Globus pallidus (tissue), 1 donor: ENCODE measurements around the gene PAGE4.

Source experiments
- DNase-seq: peaks from one replicate; pipeline ENCODE4 v3.0.0-alpha.2; 2015; ENCODE audit warnings: low spot score

The PAGE4 gene

DNA sequence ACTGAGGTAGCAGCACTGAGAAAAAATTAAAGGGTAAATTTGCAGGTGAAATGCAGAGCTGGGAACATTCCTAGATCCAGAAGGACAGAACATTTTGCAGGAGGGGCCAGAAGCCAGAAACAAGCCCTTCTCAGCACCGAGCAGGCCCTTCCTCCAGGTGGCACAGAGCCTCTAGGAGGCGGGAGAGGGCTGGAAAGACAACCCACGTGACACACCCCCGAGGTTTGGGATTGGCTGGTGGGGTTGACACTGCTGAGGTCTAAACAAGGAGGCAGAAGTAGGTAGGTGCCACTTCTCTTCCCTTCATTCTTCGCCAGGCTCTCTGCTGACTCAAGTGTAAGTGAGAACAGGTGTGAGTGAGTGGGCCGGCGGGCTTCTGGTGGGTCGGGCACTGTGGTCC, at the start of gene PAGE4:
Gene PAGE4 (plus strand): TSS at position 288 of the 400 bp plus-strand sequence. CDS start 1,126 bp downstream, outside the sequence.
- no peak for DNase-seq

DNA sequence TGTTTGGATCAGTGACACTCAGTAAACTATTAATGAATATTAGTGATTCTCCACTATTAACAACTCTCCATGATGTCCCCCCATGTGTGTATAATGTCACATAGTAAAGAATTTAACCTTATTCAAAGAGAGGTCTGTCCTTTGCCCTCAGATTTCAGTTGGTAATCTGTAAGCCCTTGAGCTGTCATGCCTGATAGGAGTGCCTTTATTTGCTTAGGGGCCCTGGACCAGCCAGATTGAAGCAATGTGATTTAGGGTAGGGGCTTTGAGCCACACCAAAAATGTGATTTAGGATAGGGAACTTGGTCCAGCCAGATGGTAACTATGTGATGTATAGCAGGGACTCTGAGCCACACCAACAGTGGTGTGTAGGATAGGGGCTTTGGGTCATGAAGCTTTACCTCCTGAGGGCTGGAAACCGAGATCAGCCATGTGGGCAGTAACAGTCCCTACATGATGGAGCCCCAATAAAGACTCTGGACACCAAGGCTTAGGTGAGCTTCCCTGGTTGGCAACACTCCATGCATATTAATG, 44.3 kb upstream of the PAGE4 start:
- DNase-seq = no peak

- DNase-seq = no peak
Observed at GRCh38 chrX:49792376-49792775, 36.7 kb upstream of the PAGE4 start.

GRCh38 chrX:49793686-49794085, 35.4 kb upstream of the PAGE4 start:
- DNase-seq = no peak

DNA sequence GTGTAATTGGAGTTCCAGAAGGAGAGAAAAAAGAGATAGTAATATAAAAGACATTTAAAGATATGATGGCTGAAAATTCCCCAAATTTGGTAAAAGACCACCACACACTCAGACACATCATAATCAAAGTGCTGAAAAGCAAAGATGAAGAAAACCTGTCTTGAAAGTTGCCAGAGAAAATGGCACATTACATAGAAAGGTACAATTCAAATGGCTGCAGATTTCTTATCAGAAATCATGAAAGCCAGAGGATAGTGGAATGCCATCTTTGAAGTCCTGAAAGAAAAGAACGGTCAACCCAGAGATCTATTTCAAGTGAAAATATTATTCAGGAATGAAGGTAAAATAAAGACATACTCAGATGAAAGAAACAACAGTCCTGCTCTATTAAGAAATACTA, 29.3 kb upstream of the PAGE4 start:
- no peak for DNase-seq

GRCh38 chrX:49809891-49810632, 19.0 kb upstream of the PAGE4 start:
- no peak for DNase-seq

DNA sequence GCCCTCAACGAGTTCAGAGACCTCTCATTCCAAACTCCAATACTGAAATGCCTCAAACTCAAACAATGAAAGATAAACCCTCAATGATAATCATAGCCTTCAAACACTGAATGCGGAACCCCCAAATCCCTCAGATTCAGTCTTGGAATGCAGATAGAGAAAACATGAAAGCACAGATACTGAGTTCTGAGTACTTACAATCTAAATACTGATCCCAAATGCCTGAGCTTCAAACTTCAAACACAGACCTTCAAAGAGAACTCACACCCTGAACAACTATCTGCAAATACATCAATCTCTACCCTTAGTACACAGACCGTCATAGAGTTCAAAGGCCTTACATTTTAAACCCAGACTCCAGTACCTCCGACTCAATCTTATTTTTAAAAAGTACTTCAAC, 16.9 kb upstream of the PAGE4 start:
- DNase-seq = no peak

DNA sequence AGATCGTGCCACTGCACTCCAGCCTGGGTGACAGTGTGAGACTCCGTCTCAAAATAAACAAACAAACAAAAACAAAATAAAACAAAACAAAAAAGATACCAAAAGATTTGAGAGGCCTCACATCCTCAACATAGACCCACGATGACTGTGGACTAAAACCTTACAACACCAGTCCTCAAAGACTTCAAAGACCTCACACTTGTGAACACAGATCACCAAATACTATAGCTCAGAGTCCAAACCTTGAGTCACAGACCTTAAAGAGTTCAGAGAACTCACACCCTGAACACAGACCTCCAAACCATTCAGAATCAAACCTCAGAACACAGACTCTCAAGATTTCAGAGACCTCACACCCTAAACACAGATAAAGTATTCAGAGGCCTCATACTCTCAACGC, 12.7 kb upstream of the PAGE4 start:
- DNase-seq = no peak

GRCh38 chrX:49838374-49838773, 9.3 kb downstream of the PAGE4 start:
- DNase-seq = no peak

GRCh38 chrX:49840679-49841078, 11.6 kb downstream of the PAGE4 start:
- peak; percentile 40 for DNase-seq

GRCh38 chrX:49842621-49843020, 13.5 kb downstream of the PAGE4 start:
- DNase-seq = no peak

GRCh38 chrX:49844611-49845010, 15.5 kb downstream of the PAGE4 start:
- DNase-seq = peak; percentile 47

- no peak for DNase-seq
Observed at GRCh38 chrX:49845701-49846403, 16.7 kb downstream of the PAGE4 start.

- DNase-seq = no peak
Observed at GRCh38 chrX:49846522-49846921, 17.4 kb downstream of the PAGE4 start.

DNA sequence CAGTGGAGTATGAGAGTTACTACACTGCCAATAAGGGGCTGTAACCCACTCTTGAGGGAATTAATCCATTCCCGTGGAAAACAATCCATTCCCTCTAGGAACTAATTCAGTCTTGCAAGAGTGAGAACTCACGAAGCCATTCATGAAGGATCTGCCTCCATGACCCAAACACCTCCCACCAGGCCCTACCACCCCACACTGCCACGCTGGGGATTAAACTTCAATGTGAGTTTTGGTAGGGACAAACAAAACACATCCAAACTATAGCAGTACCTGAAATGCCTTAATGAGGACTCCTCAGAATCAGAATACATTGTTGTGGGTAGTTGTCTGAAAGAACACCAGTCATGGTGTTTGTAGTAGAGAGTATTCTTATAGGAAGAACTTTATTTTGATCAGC, 19.2 kb downstream of the PAGE4 start:
- no peak for DNase-seq

DNA sequence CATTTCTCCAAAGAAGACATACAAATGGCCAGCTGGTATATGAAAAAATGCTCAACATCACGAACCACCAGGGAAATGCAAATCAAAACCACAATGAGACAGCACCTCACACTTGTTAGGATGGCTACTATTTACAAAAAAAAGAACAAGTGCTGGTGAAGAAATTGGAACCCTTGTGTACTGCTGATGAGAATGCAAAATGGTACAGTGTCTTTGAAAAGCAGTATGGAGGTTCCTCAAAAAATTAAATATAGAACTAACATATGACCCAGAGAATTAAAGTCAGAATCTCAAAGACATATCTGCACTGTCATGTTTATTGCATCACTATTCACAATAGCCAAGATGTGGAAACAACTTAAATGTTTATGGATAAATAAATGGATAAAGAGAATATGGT, 20.9 kb downstream of the PAGE4 start:
- no peak for DNase-seq

- no peak for DNase-seq
Observed at GRCh38 chrX:49853661-49854060, 24.6 kb downstream of the PAGE4 start.

GRCh38 chrX:49856819-49857218, 27.7 kb downstream of the PAGE4 start:
- DNase-seq = no peak

DNA sequence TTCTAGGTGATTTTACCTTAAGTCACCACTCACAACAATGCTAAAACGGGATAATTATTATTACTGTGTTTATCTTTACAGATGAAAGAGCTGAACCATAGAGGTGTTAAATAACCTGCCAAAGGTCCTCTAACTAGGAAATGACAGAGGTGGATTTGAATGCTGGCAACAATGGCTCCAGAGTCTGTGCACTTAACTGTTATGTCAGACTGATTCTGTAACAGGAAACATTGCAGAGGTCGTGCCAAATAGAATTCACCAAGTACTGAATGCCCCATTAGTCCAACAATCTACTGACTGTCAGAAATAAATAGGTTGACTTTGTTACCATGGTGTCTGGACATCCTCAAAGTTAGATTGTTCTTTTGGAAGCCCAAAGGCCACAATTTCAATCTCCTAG, 29.2 kb downstream of the PAGE4 start:
- DNase-seq = no peak

GRCh38 chrX:49859491-49859890, 30.4 kb downstream of the PAGE4 start:
- DNase-seq = no peak

DNA sequence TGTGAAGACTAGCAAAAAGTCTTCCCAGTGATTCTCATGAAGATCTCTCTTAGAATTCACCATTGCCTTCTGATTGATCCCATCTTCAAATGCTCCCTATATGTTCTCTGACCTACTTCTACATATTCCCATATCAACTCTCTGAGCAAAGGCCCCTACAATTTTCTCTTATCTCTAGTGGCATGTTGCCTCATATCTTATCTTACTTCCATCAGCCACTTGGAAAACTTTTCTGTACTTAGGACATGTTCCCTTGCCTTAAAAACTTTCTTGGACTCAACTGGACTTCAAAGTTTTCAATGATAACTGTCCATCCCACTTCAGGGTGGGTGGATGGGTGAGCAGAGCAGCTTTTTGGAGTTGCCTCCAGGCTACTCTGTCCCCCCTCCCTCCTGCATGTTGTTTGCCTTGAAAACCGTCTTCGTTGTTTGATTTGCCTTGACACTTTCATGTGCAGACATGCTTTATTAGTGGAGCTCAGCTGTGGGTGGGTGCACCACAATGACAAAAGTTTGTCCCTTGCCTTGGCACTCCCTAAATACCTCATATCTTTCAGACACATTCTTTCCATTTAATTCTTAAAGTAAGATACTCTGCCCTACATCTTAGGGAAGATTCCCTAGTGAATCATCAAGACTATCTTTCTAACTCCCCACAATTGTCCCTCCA, 31.9 kb downstream of the PAGE4 start:
- DNase-seq = no peak

DNA sequence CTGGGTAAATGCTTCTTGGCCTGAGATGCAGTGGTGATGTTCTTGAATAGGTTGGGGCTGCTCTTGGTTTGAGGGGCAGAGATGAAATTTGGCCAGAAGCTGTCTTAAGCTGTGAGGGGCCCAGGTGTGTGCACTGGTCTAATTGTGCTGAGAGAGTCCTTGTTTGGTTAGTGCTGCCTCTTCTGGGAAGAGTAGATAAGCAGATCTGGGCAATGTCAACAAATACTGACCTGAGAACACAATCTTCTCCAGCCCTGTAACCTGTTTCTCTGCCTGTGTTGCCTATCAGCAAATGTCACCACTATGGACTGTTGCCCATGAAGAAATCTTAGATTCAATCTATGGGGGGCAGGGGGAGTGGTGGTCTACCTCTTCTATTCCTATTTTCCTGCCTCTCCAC, 33.0 kb downstream of the PAGE4 start:
- no peak for DNase-seq

- DNase-seq = no peak
Observed at GRCh38 chrX:49868739-49869138, 39.6 kb downstream of the PAGE4 start.
